IPS-NIHi7 (cell line): Measurements from ENCODE around the gene PPP2R5D.
A peak's percentile ranks its signal among the peaks of the same experiment; 100 is the strongest.

Experiments
- DNase-seq: peaks from one replicate; pipeline ENCODE4 v3.0.0; 2012; ENCODE audit warnings: mixed read lengths; ENCODE audit errors: extremely low spot score

Gene PPP2R5D

DNA sequence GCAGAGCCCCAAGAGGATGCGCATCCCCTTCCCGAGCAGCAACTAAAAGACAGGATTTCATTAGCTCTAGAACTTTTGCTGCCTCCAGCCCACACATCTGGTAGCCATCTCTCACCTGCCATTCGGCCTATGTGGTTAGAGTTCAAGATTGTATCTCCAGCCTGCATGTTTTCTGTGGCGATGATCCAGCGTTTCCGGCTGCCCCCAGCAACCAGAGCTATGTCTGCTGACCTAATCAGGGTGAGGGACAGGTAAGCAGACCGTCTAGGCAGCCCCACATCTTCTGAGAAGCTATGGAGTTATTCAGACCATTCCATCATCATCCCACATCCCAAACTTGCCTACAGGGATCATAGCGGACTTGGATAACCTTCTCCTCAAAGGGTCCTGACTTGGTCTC, 71.6 kb downstream of the PPP2R5D start:
- no peak for DNase-seq

DNA sequence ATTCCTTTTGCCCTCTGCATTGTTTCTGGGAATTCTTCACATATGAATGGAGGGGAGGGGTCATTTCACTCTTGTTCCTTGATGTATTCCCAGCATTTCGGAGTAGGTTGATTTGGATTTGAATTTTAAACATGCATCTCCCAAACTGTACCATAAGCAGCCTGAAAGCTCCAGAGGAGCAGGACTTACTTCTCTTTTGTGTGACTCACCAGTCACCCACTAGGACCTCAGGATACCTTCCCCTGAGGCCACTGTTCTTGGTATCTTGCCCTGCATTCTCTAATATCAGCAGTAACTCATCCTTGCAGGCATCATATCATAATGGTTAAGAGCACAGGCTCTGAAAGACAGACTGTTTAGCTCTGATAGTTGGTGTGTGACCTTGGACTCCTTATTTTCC, 74.2 kb downstream of the PPP2R5D start:
- DNase-seq = no peak

DNA sequence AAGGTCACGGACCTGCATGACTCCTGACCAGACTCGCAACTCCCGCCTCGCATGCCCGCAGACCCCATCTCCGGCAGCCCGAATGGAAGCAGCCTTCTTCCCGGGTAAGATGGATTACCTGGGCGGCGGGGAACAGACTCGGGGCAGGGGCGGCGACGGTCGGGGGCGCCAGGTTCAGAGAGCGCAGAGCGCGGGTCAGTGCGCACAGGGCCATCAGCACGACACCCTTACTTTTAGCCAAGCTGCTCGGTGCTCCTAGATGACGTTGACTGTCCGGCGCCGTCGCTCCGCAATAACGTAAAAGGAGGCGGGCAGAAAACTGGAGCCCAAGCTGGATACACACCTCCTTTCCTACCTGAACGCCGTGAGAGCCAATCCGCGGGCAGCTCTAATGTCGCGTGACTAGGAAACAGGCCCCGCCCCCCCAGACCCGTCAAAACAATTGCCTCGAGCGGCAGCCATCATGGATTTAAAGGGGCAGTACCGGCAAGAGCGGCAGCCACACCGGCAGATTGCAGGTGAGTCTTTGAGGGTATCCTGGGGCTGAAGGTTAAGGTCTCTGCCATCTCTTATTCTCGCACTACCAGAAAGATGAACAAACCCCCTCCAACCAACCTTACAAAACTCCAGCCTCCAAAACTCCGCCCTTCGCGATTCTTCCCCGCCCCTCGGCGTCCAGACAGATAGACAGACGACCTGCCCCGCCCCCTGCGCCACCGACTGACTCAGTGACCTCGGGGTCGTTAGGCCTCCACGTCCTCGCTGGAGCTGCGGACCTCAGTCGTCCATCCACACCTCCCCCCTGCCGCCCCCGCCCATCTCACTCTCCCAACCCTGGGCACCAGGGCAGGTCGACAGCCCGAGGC, 75.0 kb downstream of the PPP2R5D start, which contains the start of the genes KLC4 and MRPL2:
Gene KLC4, plus strand, starts transcription at position 464 of the 866 bp plus-strand sequence. CDS start 1,705 bp downstream, outside the sequence.
Gene MRPL2, minus strand, starts transcription at position 267 of the 866 bp plus-strand sequence. Its CDS starts 53 bp downstream, at position 214.
- DNase-seq = peak; percentile 100

DNA sequence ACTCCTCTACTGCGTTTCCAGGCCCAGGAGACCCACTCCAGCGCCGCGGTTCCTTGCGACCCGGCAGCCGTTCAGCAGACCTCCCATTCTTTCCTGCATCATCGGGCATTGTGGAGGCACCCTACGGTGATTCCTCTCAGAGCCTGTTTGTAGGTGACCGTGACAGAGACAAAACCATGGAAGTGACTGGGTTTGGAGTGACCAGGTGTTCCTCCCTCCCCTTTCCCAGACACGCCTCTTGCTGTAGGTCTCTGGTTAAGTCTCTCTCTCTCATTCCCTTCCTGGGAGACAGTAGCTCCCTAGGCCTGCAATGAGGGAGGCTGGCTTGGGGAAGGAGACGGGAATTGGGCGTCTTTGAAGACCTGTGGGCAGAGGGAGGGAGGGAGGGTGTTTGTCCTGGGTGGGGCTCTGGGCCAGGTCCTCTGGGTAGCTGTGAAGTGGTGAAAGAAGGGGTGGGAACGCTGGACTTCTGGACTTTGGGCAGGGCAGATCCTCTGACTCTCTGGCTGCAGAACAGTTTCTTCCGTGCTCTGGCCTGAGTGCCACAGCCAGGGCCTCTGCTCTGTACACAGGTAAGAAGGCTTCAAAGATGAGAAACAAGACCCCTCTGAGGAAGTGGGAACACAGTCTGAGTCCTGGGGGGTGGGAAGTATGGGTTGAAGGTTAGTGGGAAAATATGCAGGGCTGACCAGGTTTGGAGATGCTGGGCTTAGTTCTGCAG, 75.8 kb downstream of the PPP2R5D start:
- DNase-seq = peak; percentile 43

- DNase-seq = no peak
Measured at GRCh38 chr6:43060755-43061633, 76.6 kb downstream of the PPP2R5D start.

GRCh38 chr6:43061861-43062260, 77.5 kb downstream of the PPP2R5D start:
- DNase-seq = no peak
